ENCODE data around the gene MCF2L2.

DNA sequence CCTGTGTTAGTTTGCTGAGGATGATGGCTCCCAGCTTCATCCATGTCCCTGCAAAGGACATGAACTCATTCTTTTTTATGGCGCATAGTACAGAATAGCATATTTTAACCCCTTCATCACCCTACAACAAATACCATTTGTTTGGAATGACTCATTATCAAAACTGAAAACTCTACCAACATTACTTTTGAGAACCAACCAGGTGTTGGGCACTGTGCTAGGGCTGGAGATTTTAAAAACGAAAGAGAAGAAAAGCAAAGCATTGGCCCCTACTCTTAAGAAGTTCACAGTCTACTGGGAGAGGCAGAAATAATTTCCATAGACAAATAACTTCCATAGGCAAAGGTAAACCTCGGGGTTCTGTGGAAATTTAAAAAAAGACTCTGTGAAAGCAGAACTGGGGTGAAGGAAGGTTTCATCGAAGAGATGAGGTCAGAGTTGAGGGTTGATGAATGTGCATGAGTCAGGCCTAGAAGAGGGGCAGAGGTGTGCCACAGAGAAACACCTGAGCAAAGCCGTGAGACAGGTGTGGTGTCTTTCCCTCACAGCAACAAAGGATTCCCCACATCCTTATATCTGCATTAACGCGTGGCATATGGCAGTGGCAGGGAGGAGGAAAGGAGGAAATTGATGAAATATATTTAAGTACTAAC lies 51.0 kb downstream of the MCF2L2 start:
- TF ChIP-seq, protein P1, sequence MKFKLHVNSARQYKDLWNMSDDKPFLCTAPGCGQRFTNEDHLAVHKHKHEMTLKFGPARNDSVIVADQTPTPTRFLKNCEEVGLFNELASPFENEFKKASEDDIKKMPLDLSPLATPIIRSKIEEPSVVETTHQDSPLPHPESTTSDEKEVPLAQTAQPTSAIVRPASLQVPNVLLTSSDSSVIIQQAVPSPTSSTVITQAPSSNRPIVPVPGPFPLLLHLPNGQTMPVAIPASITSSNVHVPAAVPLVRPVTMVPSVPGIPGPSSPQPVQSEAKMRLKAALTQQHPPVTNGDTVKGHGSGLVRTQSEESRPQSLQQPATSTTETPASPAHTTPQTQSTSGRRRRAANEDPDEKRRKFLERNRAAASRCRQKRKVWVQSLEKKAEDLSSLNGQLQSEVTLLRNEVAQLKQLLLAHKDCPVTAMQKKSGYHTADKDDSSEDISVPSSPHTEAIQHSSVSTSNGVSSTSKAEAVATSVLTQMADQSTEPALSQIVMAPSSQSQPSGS (tag by site-specific recombination; IDR thresholded peaks at IDR 0.05; ENCODE audit: low read depth), result no peak
- TF ChIP-seq ZNF140 (tag by site-specific recombination; IDR thresholded peaks at IDR 0.05), result no peak
- no peak for TF ChIP-seq SETDB1 (IDR thresholded peaks at IDR 0.05; ENCODE audit: insufficient read length, low read length)
- TF ChIP-seq, protein P2, sequence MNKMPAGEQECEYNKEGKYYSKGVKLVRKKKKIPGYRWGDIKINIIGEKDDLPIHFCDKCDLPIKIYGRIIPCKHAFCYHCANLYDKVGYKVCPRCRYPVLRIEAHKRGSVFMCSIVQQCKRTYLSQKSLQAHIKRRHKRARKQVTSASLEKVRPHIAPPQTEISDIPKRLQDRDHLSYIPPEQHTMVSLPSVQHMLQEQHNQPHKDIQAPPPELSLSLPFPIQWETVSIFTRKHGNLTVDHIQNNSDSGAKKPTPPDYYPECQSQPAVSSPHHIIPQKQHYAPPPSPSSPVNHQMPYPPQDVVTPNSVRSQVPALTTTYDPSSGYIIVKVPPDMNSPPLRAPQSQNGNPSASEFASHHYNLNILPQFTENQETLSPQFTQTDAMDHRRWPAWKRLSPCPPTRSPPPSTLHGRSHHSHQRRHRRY (tag by site-specific recombination; IDR thresholded peaks at IDR 0.05), result no peak
- TF ChIP-seq ZNF776 (tag by site-specific recombination; IDR thresholded peaks at IDR 0.05; ENCODE audit: borderline replicate concordance), result no peak
